Parathyroid adenoma (tissue), 2 donors: ENCODE measurements around the gene C2CD2L.

Experiments
- H2AFZ ChIP-seq: fragments of 300-600 bp; sonication (generic); one replicate; pipeline ENCODE4 v1.7.0; 2017; ENCODE audit warnings: antibody characterized with exemption, mild to moderate bottlenecking
- H3K27ac ChIP-seq: fragments of 300-600 bp; sonication (generic); one replicate; pipeline ENCODE4 v1.7.0; 2017
- H3K27me3 ChIP-seq: fragments of 300-600 bp; sonication (generic); one replicate; pipeline ENCODE4 v1.7.0; 2017; ENCODE audit warnings: low read length; ENCODE audit not compliant: control insufficient read depth, insufficient read depth
- H3K36me3 ChIP-seq: fragments of 300-600 bp; sonication (generic); one replicate; pipeline ENCODE4 v1.7.0; 2017; ENCODE audit warnings: low read length; ENCODE audit not compliant: control insufficient read depth, insufficient read depth
- H3K4me1 ChIP-seq: fragments of 300-600 bp; sonication (generic); one replicate; pipeline ENCODE4 v1.7.0; 2017; ENCODE audit warnings: control low read depth
- H3K4me2 ChIP-seq: fragments of 300-600 bp; sonication (generic); one replicate; pipeline ENCODE4 v1.7.0; 2017; ENCODE audit warnings: low read length
- H3K4me3 ChIP-seq: fragments of 300-600 bp; sonication (generic); one replicate; pipeline ENCODE4 v1.7.0; 2017; ENCODE audit warnings: low read depth, low read length
- H3K79me2 ChIP-seq: fragments of 300-600 bp; sonication (generic); one replicate; pipeline ENCODE4 v1.7.0; 2017; ENCODE audit warnings: control low read depth
- H3K9ac ChIP-seq: fragments of 300-600 bp; sonication (generic); one replicate; pipeline ENCODE4 v1.7.0; 2017; ENCODE audit warnings: mild to moderate bottlenecking
- H3K9me3 ChIP-seq: fragments of 300-600 bp; sonication (generic); one replicate; pipeline ENCODE4 v1.7.0; 2017; ENCODE audit warnings: low read length; ENCODE audit not compliant: control insufficient read depth
- TF ChIP-seq, protein P1 (sequence below): fragments of 300-600 bp; sonication (generic); IDR thresholded peaks from one replicate; pipeline ENCODE4 v1.7.0; 2017; ENCODE audit warnings: antibody characterized with exemption, mild to moderate bottlenecking
- donor health status: primary hyperparathyroidism.

Gene C2CD2L

DNA sequence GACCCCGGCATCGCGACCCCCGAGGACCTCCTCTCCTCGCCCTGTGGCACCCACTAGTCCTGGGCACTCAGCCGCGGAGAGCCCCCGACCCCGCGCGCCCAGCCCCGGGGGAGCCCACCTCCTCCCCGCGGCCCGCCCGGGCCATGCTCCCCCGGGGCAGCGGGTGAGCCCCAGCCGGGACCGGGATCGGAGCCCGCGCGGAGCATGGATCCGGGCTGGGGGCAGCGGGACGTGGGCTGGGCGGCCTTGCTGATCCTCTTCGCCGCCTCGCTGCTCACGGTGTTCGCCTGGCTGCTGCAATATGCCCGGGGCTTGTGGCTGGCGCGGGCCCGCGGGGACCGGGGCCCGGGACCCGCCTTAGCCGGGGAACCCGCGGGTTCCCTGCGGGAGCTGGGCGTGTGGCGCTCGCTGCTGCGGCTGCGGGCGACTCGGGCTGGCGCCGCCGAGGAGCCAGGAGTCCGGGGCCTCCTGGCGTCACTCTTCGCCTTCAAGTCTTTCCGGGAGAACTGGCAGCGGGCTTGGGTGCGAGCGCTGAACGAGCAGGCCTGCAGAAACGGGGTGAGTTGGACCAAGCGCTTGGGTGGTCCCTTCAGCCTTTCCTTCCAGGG is 498 bp downstream of the C2CD2L start:
- Histone ChIP-seq H3K4me1 (peaks cover 3% of the 10 kb centered on the region), H3K4me3 (peak overlapping the region; percentile 70), H3K4me2 (peak overlapping the region; percentile 76), H3K27me3 (no peaks in the 10 kb centered on the region), H3K79me2 (no peaks in the 10 kb centered on the region), H3K36me3 (no peaks in the 10 kb centered on the region), H2AFZ (peak overlapping the region; percentile 82), H3K27ac (no peak overlapping the region), H3K9ac (no peak overlapping the region), H3K9me3 (no peaks in the 10 kb centered on the region)
- TF ChIP-seq, protein P1, sequence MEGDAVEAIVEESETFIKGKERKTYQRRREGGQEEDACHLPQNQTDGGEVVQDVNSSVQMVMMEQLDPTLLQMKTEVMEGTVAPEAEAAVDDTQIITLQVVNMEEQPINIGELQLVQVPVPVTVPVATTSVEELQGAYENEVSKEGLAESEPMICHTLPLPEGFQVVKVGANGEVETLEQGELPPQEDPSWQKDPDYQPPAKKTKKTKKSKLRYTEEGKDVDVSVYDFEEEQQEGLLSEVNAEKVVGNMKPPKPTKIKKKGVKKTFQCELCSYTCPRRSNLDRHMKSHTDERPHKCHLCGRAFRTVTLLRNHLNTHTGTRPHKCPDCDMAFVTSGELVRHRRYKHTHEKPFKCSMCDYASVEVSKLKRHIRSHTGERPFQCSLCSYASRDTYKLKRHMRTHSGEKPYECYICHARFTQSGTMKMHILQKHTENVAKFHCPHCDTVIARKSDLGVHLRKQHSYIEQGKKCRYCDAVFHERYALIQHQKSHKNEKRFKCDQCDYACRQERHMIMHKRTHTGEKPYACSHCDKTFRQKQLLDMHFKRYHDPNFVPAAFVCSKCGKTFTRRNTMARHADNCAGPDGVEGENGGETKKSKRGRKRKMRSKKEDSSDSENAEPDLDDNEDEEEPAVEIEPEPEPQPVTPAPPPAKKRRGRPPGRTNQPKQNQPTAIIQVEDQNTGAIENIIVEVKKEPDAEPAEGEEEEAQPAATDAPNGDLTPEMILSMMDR, result no peak

DNA sequence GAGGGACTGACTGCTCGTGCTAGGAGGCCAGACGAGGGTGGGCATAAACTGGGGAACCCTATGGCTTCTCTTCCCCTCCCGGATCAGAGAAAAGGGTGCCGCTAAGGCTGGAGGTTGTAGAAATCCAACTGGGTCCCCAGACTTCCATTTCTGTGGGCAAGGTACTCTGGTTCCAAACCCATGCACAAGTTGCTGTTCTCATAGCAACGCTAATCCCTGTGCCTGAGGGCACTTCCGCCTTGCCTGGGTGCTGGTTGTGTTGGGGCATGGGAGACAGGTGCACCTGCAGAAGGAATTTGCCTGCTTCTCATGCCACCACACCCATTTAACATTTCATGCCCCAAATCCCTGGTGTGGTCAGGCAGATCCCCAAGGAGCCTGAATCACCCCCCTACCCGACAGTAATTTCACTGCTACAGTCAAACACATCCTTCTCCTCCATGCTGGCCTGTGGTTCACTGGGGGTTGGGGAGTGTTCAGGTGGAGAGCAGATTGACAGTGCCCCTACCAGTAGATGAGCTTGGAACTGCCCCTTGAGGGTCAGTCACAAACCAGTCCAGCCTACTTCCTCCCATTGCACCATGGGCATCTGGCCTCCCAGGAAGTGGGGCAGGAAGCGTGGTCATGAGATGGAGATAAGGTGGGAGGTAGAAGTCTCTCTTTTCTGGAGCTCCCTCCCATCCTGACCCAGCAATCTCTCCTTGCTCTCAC is 1.2 kb downstream of the C2CD2L start:
- TF ChIP-seq, protein P1, result no peak
- H3K27me3 ChIP-seq, result no peaks in the 10 kb centered on the region

DNA sequence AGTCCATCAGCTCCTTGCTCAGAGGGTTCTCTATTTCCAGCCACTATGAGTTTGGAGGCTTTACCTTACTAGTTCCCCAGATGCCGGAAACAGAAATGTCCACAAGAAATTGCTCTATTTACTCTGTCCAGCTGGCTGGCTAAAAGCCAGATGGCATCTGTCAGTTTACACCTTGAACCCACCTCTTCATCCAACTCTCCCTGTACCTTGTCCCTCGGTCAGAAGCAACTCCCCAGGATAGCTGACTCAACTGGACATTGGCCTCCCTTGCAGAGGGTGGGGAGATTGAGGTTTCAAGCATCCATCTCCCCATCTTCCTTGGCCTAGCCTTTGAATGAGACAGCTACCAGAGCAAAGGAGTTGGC is 1.7 kb downstream of the C2CD2L start:
- H3K4me3 ChIP-seq, result no peak overlapping the region
- no peaks in the 10 kb centered on the region for H3K36me3 ChIP-seq
- peaks cover 3% of the 10 kb centered on the region for H3K4me1 ChIP-seq
- TF ChIP-seq, protein P1, result no peak
- no peak overlapping the region for H3K4me2 ChIP-seq
- H3K9me3 ChIP-seq, result no peaks in the 10 kb centered on the region
- H3K9ac ChIP-seq, result no peak overlapping the region
- no peaks in the 10 kb centered on the region for H3K79me2 ChIP-seq
- no peaks in the 10 kb centered on the region for H3K27me3 ChIP-seq
- no peak overlapping the region for H2AFZ ChIP-seq
- no peak overlapping the region for H3K27ac ChIP-seq

More for the DNA sequence above, 1.2 kb downstream of the C2CD2L start:
- Histone ChIP-seq H3K4me1 (peaks cover 3% of the 10 kb centered on the region), H3K79me2 (no peaks in the 10 kb centered on the region), H3K27ac (no peak overlapping the region), H3K9ac (no peak overlapping the region), H2AFZ (peak overlapping the region; percentile 82), H3K4me2 (peak overlapping the region; percentile 76), H3K36me3 (no peaks in the 10 kb centered on the region), H3K4me3 (peak overlapping the region; percentile 70), H3K9me3 (no peaks in the 10 kb centered on the region)

DNA sequence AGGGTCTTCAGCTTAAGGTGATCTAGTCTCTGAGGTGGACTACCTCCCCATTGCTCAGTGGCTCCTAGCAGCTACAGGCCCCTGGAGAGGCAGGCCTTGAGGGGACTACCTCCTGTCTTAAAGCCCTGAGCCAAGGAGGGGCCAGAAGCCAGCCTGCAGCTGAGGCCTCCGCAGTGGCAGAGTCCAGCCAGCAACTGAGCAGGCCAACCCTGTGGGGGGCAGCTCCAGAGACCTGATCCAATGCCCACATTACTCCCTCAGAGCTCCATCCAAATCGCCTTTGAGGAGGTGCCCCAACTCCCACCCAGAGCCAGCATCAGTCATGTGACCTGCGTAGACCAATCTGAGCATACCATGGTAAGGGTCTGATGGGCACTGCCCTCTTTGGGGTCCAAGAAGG is 2.7 kb downstream of the C2CD2L start:
- Histone ChIP-seq H3K27ac (no peak overlapping the region), H3K27me3 (no peaks in the 10 kb centered on the region), H3K79me2 (no peaks in the 10 kb centered on the region), H3K4me3 (no peak overlapping the region), H3K4me1 (peaks cover 3% of the 10 kb centered on the region), H2AFZ (no peak overlapping the region), H3K36me3 (no peaks in the 10 kb centered on the region), H3K9me3 (no peaks in the 10 kb centered on the region), H3K4me2 (no peak overlapping the region), H3K9ac (no peak overlapping the region)
- TF ChIP-seq, protein P1, result no peak

DNA sequence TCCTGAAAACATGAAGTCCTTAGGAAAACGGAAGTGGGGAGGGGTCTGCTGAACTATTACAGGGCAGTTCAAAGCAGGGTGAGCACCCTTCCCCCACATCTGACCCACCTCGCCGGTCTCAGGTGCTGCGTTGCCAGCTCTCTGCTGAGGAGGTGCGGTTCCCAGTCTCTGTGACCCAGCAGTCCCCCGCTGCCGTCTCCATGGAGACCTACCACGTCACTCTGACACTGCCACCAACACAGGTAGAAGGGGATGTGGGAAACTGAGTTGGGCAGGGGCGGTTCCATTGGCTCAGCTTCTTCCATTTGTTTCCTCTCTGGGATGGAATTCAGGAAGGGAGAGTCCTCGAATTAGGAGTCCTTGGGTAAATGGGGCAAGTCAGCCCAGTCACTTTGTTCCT is 3.3 kb downstream of the C2CD2L start:
- Histone ChIP-seq H2AFZ (no peak overlapping the region), H3K79me2 (no peaks in the 10 kb centered on the region), H3K9me3 (no peaks in the 10 kb centered on the region), H3K4me1 (peaks cover 3% of the 10 kb centered on the region), H3K4me3 (no peak overlapping the region), H3K27me3 (no peaks in the 10 kb centered on the region), H3K9ac (no peak overlapping the region), H3K4me2 (no peak overlapping the region), H3K27ac (no peak overlapping the region), H3K36me3 (no peaks in the 10 kb centered on the region)
- TF ChIP-seq, protein P1, result no peak
